Kidney epithelial cell (primary cell): ENCODE results near the gene SCRN1. TPM values are rescaled to one million over a fixed set of nuclear protein-coding genes. Genes with fewer than 3 reads are reported as not detected.

ENCODE experiments used
- DNase-seq: peaks from one replicate; pipeline ENCODE4 v3.0.0-alpha.2; 2010; ENCODE audit warnings: low read depth
- H3K27me3 ChIP-seq: 2 replicates; pipeline ENCODE4 v1.6.0; 2011; ENCODE audit warnings: low read length; ENCODE audit not compliant: control insufficient read depth, insufficient read depth
- H3K36me3 ChIP-seq: 2 replicates; pipeline ENCODE4 v1.5.1; 2011; ENCODE audit warnings: low read length; ENCODE audit not compliant: control insufficient read depth, insufficient read depth
- H3K4me3 ChIP-seq: 2 replicates; pipeline ENCODE4 v1.5.1; 2011; ENCODE audit warnings: low read depth, mild to moderate bottlenecking, control low read depth, low read length
- total RNA-seq: library from RNA; depleted of rRNA; stranded (reverse); fragments of >200 nt; gene quantifications from 2 replicates; pipeline ENCODE4 v1.2.3, GENCODE V29; 2015
- TF ChIP-seq, protein P1 (sequence below): IDR thresholded peaks from 2 replicates; pipeline ENCODE4 v1.5.1; 2011; ENCODE audit warnings: mild to moderate bottlenecking, moderate library complexity, low read length, control low read depth, inconsistent platforms; ENCODE audit not compliant: insufficient read depth, poor library complexity, severe bottlenecking

SCRN1 gene
- total RNA-seq, 1 donor from 2014 or later = 79.6 TPM

DNA sequence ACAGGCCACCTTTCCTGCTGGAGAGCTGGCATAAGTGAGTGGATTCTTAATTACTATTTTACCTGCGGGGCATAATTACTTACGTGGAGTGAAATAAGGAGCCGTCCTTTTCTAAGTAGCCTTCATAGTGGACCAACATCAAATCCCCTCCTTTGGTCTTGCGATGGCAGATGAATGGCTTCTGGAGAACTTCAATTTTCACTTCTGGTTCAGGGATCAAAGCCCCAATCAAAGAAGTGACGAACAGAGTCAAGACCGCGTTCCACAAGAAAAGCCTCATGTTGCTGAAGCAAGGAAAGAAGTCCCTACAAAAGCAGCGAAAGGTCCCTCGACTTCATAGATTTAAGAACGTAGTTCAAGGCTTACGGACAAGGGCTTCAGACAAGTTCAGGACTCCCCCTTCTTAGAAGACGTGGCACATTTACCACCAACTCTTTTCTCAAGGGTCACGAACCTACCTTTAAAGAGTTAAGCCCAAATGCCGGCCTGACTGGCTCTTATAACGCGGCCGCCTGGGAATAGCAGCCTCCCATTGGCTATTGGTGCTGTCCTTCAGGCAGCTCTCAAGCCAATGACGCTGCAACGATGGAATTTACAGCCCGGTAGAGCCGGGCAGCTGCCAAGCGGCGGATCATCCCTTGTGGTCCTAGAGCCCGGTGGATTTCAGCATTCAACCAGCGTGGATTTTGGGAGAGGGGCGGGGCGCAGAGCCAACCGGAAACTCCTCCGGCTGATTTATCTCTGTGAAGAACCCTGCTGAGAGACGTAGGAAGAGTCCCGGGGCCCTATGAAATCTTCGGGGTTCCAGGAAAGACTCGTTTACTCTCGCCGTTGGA, 36.8 kb upstream of the SCRN1 start, which contains the start of gene FKBP14:
TSS of gene FKBP14 (minus strand) at position 474 of the 836 bp plus-strand sequence. CDS start at position 280, 194 bp downstream.
- TF ChIP-seq, protein P1, sequence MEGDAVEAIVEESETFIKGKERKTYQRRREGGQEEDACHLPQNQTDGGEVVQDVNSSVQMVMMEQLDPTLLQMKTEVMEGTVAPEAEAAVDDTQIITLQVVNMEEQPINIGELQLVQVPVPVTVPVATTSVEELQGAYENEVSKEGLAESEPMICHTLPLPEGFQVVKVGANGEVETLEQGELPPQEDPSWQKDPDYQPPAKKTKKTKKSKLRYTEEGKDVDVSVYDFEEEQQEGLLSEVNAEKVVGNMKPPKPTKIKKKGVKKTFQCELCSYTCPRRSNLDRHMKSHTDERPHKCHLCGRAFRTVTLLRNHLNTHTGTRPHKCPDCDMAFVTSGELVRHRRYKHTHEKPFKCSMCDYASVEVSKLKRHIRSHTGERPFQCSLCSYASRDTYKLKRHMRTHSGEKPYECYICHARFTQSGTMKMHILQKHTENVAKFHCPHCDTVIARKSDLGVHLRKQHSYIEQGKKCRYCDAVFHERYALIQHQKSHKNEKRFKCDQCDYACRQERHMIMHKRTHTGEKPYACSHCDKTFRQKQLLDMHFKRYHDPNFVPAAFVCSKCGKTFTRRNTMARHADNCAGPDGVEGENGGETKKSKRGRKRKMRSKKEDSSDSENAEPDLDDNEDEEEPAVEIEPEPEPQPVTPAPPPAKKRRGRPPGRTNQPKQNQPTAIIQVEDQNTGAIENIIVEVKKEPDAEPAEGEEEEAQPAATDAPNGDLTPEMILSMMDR = no peak
- no peaks in the 10 kb centered on the region for H3K36me3 ChIP-seq
- DNase-seq = peak; percentile 98
- H3K27me3 ChIP-seq = no peaks in the 10 kb centered on the region
- H3K4me3 ChIP-seq = peak within 1 kb of the TSS; percentile 77

DNA sequence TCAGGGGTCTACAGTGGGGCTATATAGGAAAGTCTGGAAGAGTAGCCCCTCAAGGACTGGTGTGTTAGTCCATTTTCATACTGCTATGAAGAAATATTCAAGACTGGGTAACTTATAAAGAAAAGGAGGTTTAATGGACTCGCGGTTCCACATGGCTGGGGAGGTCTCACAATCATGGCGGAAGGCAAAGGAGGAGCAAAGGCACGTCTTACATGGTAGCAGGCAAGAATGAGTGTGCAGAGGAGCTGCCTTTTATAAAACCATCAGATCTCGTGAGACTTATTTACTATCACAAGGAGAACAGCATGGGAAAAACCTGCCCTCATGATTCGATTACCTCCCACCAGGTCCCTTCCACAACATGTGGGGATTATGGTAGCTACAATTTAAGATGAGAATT, 33.9 kb upstream of the SCRN1 start:
- H3K27me3 ChIP-seq = no peaks in the 10 kb centered on the region
- TF ChIP-seq, protein P1 = no peak
- DNase-seq = no peak
- H3K4me3 ChIP-seq = no peak overlapping the region
- no peaks in the 10 kb centered on the region for H3K36me3 ChIP-seq

- Histone ChIP-seq H3K4me3 (no peak overlapping the region), H3K36me3 (no peaks in the 10 kb centered on the region), H3K27me3 (no peaks in the 10 kb centered on the region)
- TF ChIP-seq, protein P1 = no peak
- no peak for DNase-seq
Measured at GRCh38 chr7:30022991-30023390, 33.4 kb upstream of the SCRN1 start.

DNA sequence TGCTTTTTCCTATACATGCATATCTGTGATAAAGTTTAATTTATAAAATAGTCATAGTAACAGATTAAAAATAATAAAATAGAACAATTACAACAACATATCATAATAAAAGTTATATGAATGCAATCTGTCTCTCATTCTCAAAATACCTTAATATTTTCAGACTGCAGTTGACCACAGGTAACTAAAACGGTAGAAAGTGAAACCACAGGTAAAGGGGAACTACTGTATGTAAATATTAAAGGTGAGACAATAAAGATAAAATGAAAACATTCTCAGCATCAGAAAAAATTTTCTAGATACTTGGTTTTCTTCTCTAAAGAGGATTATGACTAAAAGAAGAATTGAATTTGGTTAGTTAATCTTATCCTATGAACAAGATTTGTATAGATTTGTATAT, 30.9 kb upstream of the SCRN1 start:
- no peaks in the 10 kb centered on the region for H3K36me3 ChIP-seq
- H3K4me3 ChIP-seq = no peak overlapping the region
- TF ChIP-seq, protein P1 = no peak
- no peak for DNase-seq
- H3K27me3 ChIP-seq = no peaks in the 10 kb centered on the region

DNA sequence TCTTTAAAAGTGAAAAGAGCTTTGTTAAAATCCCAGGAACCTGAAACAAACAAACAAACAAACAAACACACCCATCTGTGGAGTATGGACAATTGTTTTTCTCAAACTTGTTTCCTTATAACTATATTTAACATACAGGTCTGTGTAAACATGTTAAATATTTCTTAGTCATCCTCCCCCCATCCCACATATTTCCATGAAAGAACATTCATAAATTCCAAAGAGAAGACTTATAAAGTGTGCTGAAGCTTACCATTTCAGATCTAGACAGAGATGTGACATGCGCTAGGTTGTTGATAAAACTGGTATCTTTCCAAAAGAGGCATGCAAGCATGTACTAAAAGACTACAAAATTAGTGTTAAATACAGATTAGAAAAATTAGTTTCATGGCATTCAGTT, 30.4 kb upstream of the SCRN1 start:
- H3K27me3 ChIP-seq = no peaks in the 10 kb centered on the region
- TF ChIP-seq, protein P1 = no peak
- H3K4me3 ChIP-seq = no peak overlapping the region
- H3K36me3 ChIP-seq = no peaks in the 10 kb centered on the region
- no peak for DNase-seq
